SK-N-SH (cell line): Measurements from ENCODE around the gene SPATA6. TPM values are rescaled to one million over a fixed set of nuclear protein-coding genes. Genes with fewer than 3 reads are reported as not detected.

ENCODE experiments used
- CTCF ChIA-PET: fragments of 300-600, 350-600 bp; formaldehyde crosslinking; extraction: SDS; loops from one replicate; lab custom pipeline; 2021; lab: Yijun Ruan, JAX
- POLR2A ChIA-PET: fragments of 350-600 bp; sonication (Branson Sonifier 250); formaldehyde crosslinking; extraction: SDS; loops from one replicate; lab custom pipeline; 2020; ENCODE audit warnings: antibody characterized with exemption, inconsistent platforms; lab: Yijun Ruan, JAX
- DNase-seq: peaks from one replicate; pipeline ENCODE4 v3.0.0; 2012
- H2AFZ ChIP-seq: fragments of 200-600 bp; sonication (generic); 2 replicates; pipeline ENCODE4 v1.8.1; 2016; ENCODE audit warnings: antibody characterized with exemption, mild to moderate bottlenecking, low read depth
- H3F3A ChIP-seq: fragments of 200-600 bp; sonication (generic); replicated peaks from 2 replicates; pipeline ENCODE3; 2016; ENCODE audit warnings: antibody characterized with exemption, mild to moderate bottlenecking; ENCODE audit not compliant: insufficient read depth
- H3K27ac ChIP-seq, 2 experiments: fragments of 200-500 bp in 1 of 2; fragments of 200-600 bp in 1 of 2; sonication (Bioruptor generic) in 1 of 2; sonication (generic), shearing (Covaris generic) in 1 of 2; 2 replicates each; pipeline versions ENCODE4 v1.5.1 to v1.6.1; 2014 to 2016; ENCODE audit warnings: low read depth in 2 of 2, inconsistent platforms in 1 of 2, low read length in 1 of 2, mild to moderate bottlenecking in 1 of 2, mixed read lengths in 1 of 2
- H3K27me3 ChIP-seq: fragments of 200-600 bp; sonication (generic), shearing (Covaris generic); 2 replicates; pipeline ENCODE4 v1.6.1; 2016; ENCODE audit warnings: mixed run types; ENCODE audit not compliant: insufficient read depth
- H3K36me3 ChIP-seq, 2 experiments: fragments of 200-500 bp in 1 of 2; fragments of 200-600 bp in 1 of 2; sonication (Bioruptor generic) in 1 of 2; sonication (generic) in 1 of 2; replicated peaks in 1 of 2; 2 replicates each; pipeline versions ENCODE3 to v1.5.1; 2014 to 2016; ENCODE audit warnings: low read length in 1 of 2, mild to moderate bottlenecking in 1 of 2; ENCODE audit not compliant: insufficient read depth in 2 of 2, control insufficient read depth in 1 of 2
- H3K4me1 ChIP-seq, 2 experiments: fragments of 200-500 bp in 1 of 2; fragments of 200-600 bp in 1 of 2; sonication (Bioruptor generic) in 1 of 2; sonication (generic), shearing (Covaris generic) in 1 of 2; 2 replicates each; pipeline versions ENCODE4 v1.5.1 to v1.6.1; 2014 to 2016; ENCODE audit warnings: low read depth in 1 of 2, low read length in 1 of 2, mixed run types in 1 of 2; ENCODE audit not compliant: insufficient read depth in 2 of 2, control insufficient read depth in 1 of 2
- H3K4me2 ChIP-seq: fragments of 200-600 bp; sonication (generic), shearing (Covaris generic); 2 replicates; pipeline ENCODE4 v1.6.1; 2017; ENCODE audit warnings: mixed run types
- H3K4me3 ChIP-seq, 2 experiments: fragments of 200-500 bp in 1 of 2; fragments of 200-600 bp in 1 of 2; sonication (Bioruptor generic) in 1 of 2; sonication (generic), shearing (Covaris generic) in 1 of 2; 2 replicates each; pipeline versions ENCODE4 v1.5.1 to v1.8.1; 2014 to 2016; ENCODE audit warnings: low read depth in 2 of 2, inconsistent platforms in 1 of 2, low read length in 1 of 2, mild to moderate bottlenecking in 1 of 2, mixed read lengths in 1 of 2, moderate library complexity in 1 of 2
- H3K79me2 ChIP-seq: fragments of 200-600 bp; sonication (generic); 2 replicates; pipeline ENCODE4 v1.8.1; 2017; ENCODE audit warnings: mild to moderate bottlenecking; ENCODE audit not compliant: insufficient read depth
- H3K9ac ChIP-seq: fragments of 200-600 bp; sonication (generic); 2 replicates; pipeline ENCODE4 v1.6.1; 2017; ENCODE audit warnings: mixed run types
- H3K9me2 ChIP-seq: fragments of 200-600 bp; sonication (generic); 2 replicates; pipeline ENCODE4 v1.6.1; 2017; ENCODE audit warnings: mixed run types
- H3K9me3 ChIP-seq: fragments of 200-600 bp; sonication (generic); 2 replicates; pipeline ENCODE4 v1.6.1; 2017; ENCODE audit warnings: mixed run types, mild to moderate bottlenecking, moderate library complexity
- H4K20me1 ChIP-seq: fragments of 200-600 bp; sonication (generic); 2 replicates; pipeline ENCODE4 v1.6.1; 2017; ENCODE audit warnings: mild to moderate bottlenecking, mixed run types; ENCODE audit not compliant: insufficient read depth
- CTCF ChIP-seq: fragments of 200-600 bp; sonication (generic); IDR thresholded peaks from 2 replicates; pipeline ENCODE4 v1.6.1; 2017; ENCODE audit warnings: antibody characterized with exemption, mild to moderate bottlenecking, moderate library complexity
- EP300 ChIP-seq, 2 experiments: IDR thresholded peaks; 2 replicates each; pipeline versions ENCODE4 v1.4.0 to v1.6.1; 2012; ENCODE audit warnings: borderline replicate concordance in 1 of 2, low read depth in 1 of 2, low read length in 1 of 2
- EZH2phosphoT487 ChIP-seq: fragments of 200-600 bp; sonication (generic); IDR thresholded peaks from 2 replicates; pipeline ENCODE4 v1.6.1; 2017; ENCODE audit warnings: low read depth, mixed run types, mild to moderate bottlenecking, antibody characterized with exemption, moderate library complexity, borderline replicate concordance
- FOXM1 ChIP-seq: IDR thresholded peaks from 2 replicates; pipeline ENCODE4 v1.4.0; 2012; ENCODE audit warnings: low read depth, mild to moderate bottlenecking
- GATA2 ChIP-seq: sonication (generic); formaldehyde crosslinking; IDR thresholded peaks from 2 replicates; pipeline ENCODE4 v1.5.0; 2020; ENCODE audit warnings: mild to moderate bottlenecking, missing genetic modification reagents
- MEF2A ChIP-seq: IDR thresholded peaks from 2 replicates; pipeline ENCODE4 v1.4.0; 2012; ENCODE audit warnings: low read depth, borderline replicate concordance
- NFIC ChIP-seq: IDR thresholded peaks from 2 replicates; pipeline ENCODE4 v1.4.0; 2012; ENCODE audit warnings: borderline replicate concordance
- RCOR1 ChIP-seq: fragments of 150-350 bp; IDR thresholded peaks from 2 replicates; pipeline ENCODE4 v1.6.1; 2017; ENCODE audit warnings: antibody characterized with exemption, low read length
- RXRA ChIP-seq: IDR thresholded peaks from 2 replicates; pipeline ENCODE4 v1.4.0; 2012; ENCODE audit warnings: low read depth, mild to moderate bottlenecking, borderline replicate concordance
- SMC3 ChIP-seq: IDR thresholded peaks from 2 replicates; pipeline ENCODE4 v1.6.1; 2012; ENCODE audit warnings: low read depth, low read length, improper control_type of control experiment
- TAF1 ChIP-seq: IDR thresholded peaks from 2 replicates; pipeline ENCODE4 v1.6.1; 2012; ENCODE audit warnings: low read depth, mild to moderate bottlenecking, low read length, moderate library complexity, borderline replicate concordance
- TEAD4 ChIP-seq: IDR thresholded peaks from 2 replicates; pipeline ENCODE4 v1.4.0; 2012; ENCODE audit warnings: mild to moderate bottlenecking, borderline replicate concordance; ENCODE audit not compliant: insufficient read depth
- WGBS: methylation state at CpG from one replicate; pipeline ENCODE4 v1.1.6; 2017; ENCODE audit warnings: low lambda C conversion rate; 5-methylcytosine and 5-hydroxymethylcytosine counted together
- polyA plus RNA-seq, 3 experiments: library from polyadenylated mRNA; depleted of rRNA; stranded (reverse); fragments of >200 nt; gene quantifications; 2 replicates each; pipeline ENCODE4 v1.2.3, GENCODE V29; 2012
- small RNA-seq, 7 experiments: library from RNA; depleted of rRNA; stranded (forward); fragments of <200 nt; gene quantifications; one replicate each; pipeline ENCODE3, GENCODE V24; 2012

The SPATA6 gene
- polyA plus RNA-seq, 1 of the 3 experiments (the other 2 are of a cell fraction) = 2.4 TPM

GRCh38 chr1:48246727-48247126, 225.3 kb downstream of the SPATA6 start:
- no peaks in the 10 kb centered on the region for H3K36me3 ChIP-seq
- 0% methylated on average over 1 of the region's 1 CpG for WGBS
- peak; percentile 21 for DNase-seq
- no peaks in the 10 kb centered on the region for H3K9me3 ChIP-seq
- ChIA-PET POLR2A (no interaction called here), CTCF (interaction anchor here (1.1 to 2.9 kb wide), 4 partner anchors 10 to 153 kb away, joined by 3 to 16 read pairs (median 4); no protein-coding TSS in a partner anchor)
- no peaks in the 10 kb centered on the region for H4K20me1 ChIP-seq
- no peaks in the 10 kb centered on the region for H3K27me3 ChIP-seq
- no peak overlapping the region for H3K4me2 ChIP-seq
- H3K9me2 ChIP-seq = no peaks in the 10 kb centered on the region
- TF ChIP-seq TAF1 (no peak), RXRA (no peak), TEAD4 (no peak), MEF2A (no peak), RCOR1 (no peak), CTCF (no peak), GATA2 (CRISPR knock-in tag) (no peak), FOXM1 (no peak), EZH2phosphoT487 (no peak), NFIC (no peak), SMC3 (no peak), EP300 (IDR thresholded peaks at IDR 0.05; ENCODE audit: borderline replicate concordance in 1 of 2, low read depth in 1 of 2, low read length in 1 of 2) (no peak)
- H3K79me2 ChIP-seq = no peaks in the 10 kb centered on the region
- no peak overlapping the region for H3K4me3 ChIP-seq
- H3K9ac ChIP-seq = no peak overlapping the region
- H3F3A ChIP-seq = no peaks in the 10 kb centered on the region
- no peak overlapping the region for H2AFZ ChIP-seq
- no peak overlapping the region; a peak in 1 of 4 replicates for H3K27ac ChIP-seq
- peaks cover 0 to 6% of the 10 kb centered on the region in 2 experiments; a peak in 1 of 4 replicates for H3K4me1 ChIP-seq

Small RNA genes lying within 50 kb of the gene (small RNA-seq; reads per million reads assigned to genes)
- gene RNU4-61P = 0 reads per million in 7 experiments
- gene RNU6-723P = 0 to 1.3 (median 0) reads per million in 7 experiments

Other genes with a start within 250 kb of the SPATA6 start
- gene SLC5A9, start 249.5 kb downstream of the SPATA6 start, polyA plus RNA-seq (2012; rRNA removed) = not detected in 2 replicates